GM23338 (cell line): ENCODE results near the gene UPK1A. TPM values are rescaled to one million over a fixed set of nuclear protein-coding genes. Genes with fewer than 3 reads are reported as not detected.

Experiments used
- ATAC-seq: fragments of 200-7000 bp; cut with Tn5 transposase; 3 replicates; pipeline ENCODE4 v1.9.1; 2020
- DNase-seq: peaks from one replicate; pipeline ENCODE4 v3.0.0-alpha.2; 2015; ENCODE audit warnings: low spot score
- H2AFZ ChIP-seq: fragments of 200-600 bp; sonication (generic); 2 replicates; pipeline ENCODE4 v1.8.0; 2016; ENCODE audit warnings: antibody characterized with exemption, mild to moderate bottlenecking, moderate library complexity
- H3F3A ChIP-seq: fragments of 200-600 bp; sonication (generic); replicated peaks from 2 replicates; pipeline ENCODE4 v1.8.0; 2017; ENCODE audit warnings: antibody characterized with exemption, mixed run types, low read depth
- H3K27ac ChIP-seq: fragments of 200-600 bp; sonication (generic); 2 replicates; pipeline ENCODE4 v1.6.1; 2016; ENCODE audit warnings: low read depth
- H3K27me3 ChIP-seq: fragments of 200-600 bp; sonication (generic); 2 replicates; pipeline ENCODE4 v1.8.0; 2016; ENCODE audit warnings: mild to moderate bottlenecking, mixed run types, moderate library complexity; ENCODE audit not compliant: insufficient read depth
- H3K36me3 ChIP-seq: fragments of 200-600 bp; sonication (generic); 2 replicates; pipeline ENCODE4 v1.8.0; 2016; ENCODE audit warnings: mild to moderate bottlenecking; ENCODE audit not compliant: insufficient read depth
- H3K4me1 ChIP-seq: fragments of 200-600 bp; sonication (generic); 2 replicates; pipeline ENCODE4 v1.8.0; 2016; ENCODE audit warnings: mild to moderate bottlenecking, moderate library complexity; ENCODE audit not compliant: insufficient read depth
- H3K4me2 ChIP-seq: fragments of 200-600 bp; sonication (generic); 2 replicates; pipeline ENCODE4 v1.7.1; 2017; ENCODE audit warnings: mixed run types
- H3K4me3 ChIP-seq: fragments of 200-600 bp; sonication (generic); 2 replicates; pipeline ENCODE4 v1.6.1; 2016; ENCODE audit warnings: mixed run types
- H3K79me2 ChIP-seq: fragments of 200-600 bp; sonication (generic); replicated peaks from 2 replicates; pipeline ENCODE4 v1.8.0; 2017; ENCODE audit warnings: mild to moderate bottlenecking; ENCODE audit not compliant: insufficient read depth
- H3K9me2 ChIP-seq: fragments of 200-600 bp; sonication (generic); 2 replicates; pipeline ENCODE4 v1.8.0; 2017; ENCODE audit not compliant: insufficient read depth
- H4K20me1 ChIP-seq: fragments of 200-600 bp; sonication (generic); replicated peaks from 2 replicates; pipeline ENCODE4 v1.8.0; 2017; ENCODE audit warnings: mild to moderate bottlenecking; ENCODE audit not compliant: insufficient read depth
- H3K27ac Mint-ChIP-seq: 2 replicates; pipeline ENCODE4 v1.8.0; 2020; ENCODE audit warnings: inconsistent platforms, mild to moderate bottlenecking, moderate library complexity, mixed read lengths
- H3K27me3 Mint-ChIP-seq: 3 replicates; pipeline ENCODE4 v1.8.0; 2022; ENCODE audit warnings: low read depth, mild to moderate bottlenecking, moderate library complexity, mixed read lengths, inconsistent platforms; ENCODE audit not compliant: insufficient read depth, poor library complexity
- H3K36me3 Mint-ChIP-seq: 3 replicates; pipeline ENCODE4 v1.8.0; 2021; ENCODE audit warnings: low read depth, mild to moderate bottlenecking, inconsistent platforms, moderate library complexity, mixed read lengths
- H3K4me1 Mint-ChIP-seq: 3 replicates; pipeline ENCODE4 v1.8.0; 2020; ENCODE audit warnings: mild to moderate bottlenecking, inconsistent platforms, mixed read lengths
- H3K4me3 Mint-ChIP-seq: 3 replicates; pipeline ENCODE4 v1.8.0; 2021; ENCODE audit warnings: moderate library complexity, mild to moderate bottlenecking, inconsistent platforms, mixed read lengths
- H3K9me3 Mint-ChIP-seq: 3 replicates; pipeline ENCODE4 v1.8.0; 2020; ENCODE audit warnings: moderate library complexity, mild to moderate bottlenecking, inconsistent platforms, mixed read lengths
- CREB1 ChIP-seq: fragments of 250-450 bp; sonication (Bioruptor Pico); IDR thresholded peaks from 2 replicates; pipeline ENCODE4 v1.5.0; 2020; ENCODE audit warnings: low read depth, mild to moderate bottlenecking, moderate library complexity
- EZH2 ChIP-seq: fragments of 200-600 bp; sonication (generic); IDR thresholded peaks from one replicate; pipeline ENCODE4 v1.8.0; 2017; ENCODE audit warnings: antibody characterized with exemption, mild to moderate bottlenecking, low read depth; ENCODE audit not compliant: unreplicated experiment
- EZH2phosphoT487 ChIP-seq: fragments of 200-600 bp; sonication (generic); IDR thresholded peaks from one replicate; pipeline ENCODE4 v1.8.1; 2018; ENCODE audit warnings: antibody characterized with exemption; ENCODE audit not compliant: unreplicated experiment
- JUNB ChIP-seq: IDR thresholded peaks from one replicate; pipeline ENCODE4 v1.6.1; 2016; ENCODE audit warnings: antibody characterized with exemption; ENCODE audit not compliant: unreplicated experiment
- NANOG ChIP-seq: IDR thresholded peaks from 2 replicates; pipeline ENCODE4 v1.6.1; 2016; ENCODE audit warnings: antibody characterized with exemption, borderline replicate concordance
- POLR2AphosphoS5 ChIP-seq: IDR thresholded peaks from 2 replicates; pipeline ENCODE4 v1.6.1; 2016; ENCODE audit warnings: antibody characterized with exemption, low read depth
- STAT1 ChIP-seq: IDR thresholded peaks from one replicate; pipeline ENCODE4 v1.6.1; 2016; ENCODE audit warnings: antibody characterized with exemption; ENCODE audit not compliant: unreplicated experiment
- ZNF114 ChIP-seq: fragments of 250-450 bp; sonication (Bioruptor Pico); IDR thresholded peaks from 2 replicates; pipeline ENCODE4 v1.5.0; 2020; ENCODE audit warnings: mild to moderate bottlenecking, moderate library complexity
- ZNF331 ChIP-seq: fragments of 250-450 bp; sonication (Bioruptor Pico); IDR thresholded peaks from 2 replicates; pipeline ENCODE4 v1.5.0; 2020; ENCODE audit warnings: low read depth, mild to moderate bottlenecking, moderate library complexity
- polyA plus RNA-seq: library from polyadenylated mRNA; unstranded; fragments of >200 nt; fragmentation: Nextera tagmentation; extraction: Ambion mirVana; gene quantifications from 2 replicates; pipeline ENCODE4 v1.2.1, GENCODE V29; 2016
- total RNA-seq: library from RNA; depleted of rRNA; stranded (reverse); fragments of >200 nt; shearing (Covaris generic); gene quantifications from 2 replicates; pipeline ENCODE4 v1.2.3, GENCODE V29; 2014
- TF ChIP-seq, protein P1 (sequence below), 2 experiments: fragments of 200-600 bp in 1 of 2; sonication (generic) in 1 of 2; conservative IDR thresholded peaks; 2 replicates each; pipeline versions ENCODE4 v1.5.1 to v1.6.1; 2016 to 2017; ENCODE audit warnings: antibody characterized with exemption in 2 of 2, low read depth in 2 of 2, mild to moderate bottlenecking in 2 of 2, moderate library complexity in 1 of 2
- TF ChIP-seq, protein P2 (sequence below): IDR thresholded peaks from 2 replicates; pipeline ENCODE4 v1.6.1; 2016; ENCODE audit warnings: antibody characterized with exemption
- TF ChIP-seq, protein P3 (sequence below): IDR thresholded peaks from one replicate; pipeline ENCODE4 v1.6.1; 2018; ENCODE audit warnings: antibody characterized with exemption; ENCODE audit not compliant: unreplicated experiment
- TF ChIP-seq, protein P4 (sequence below): fragments of 250-450 bp; sonication (Bioruptor Pico); IDR thresholded peaks from 2 replicates; pipeline ENCODE4 v1.5.0; 2020; ENCODE audit warnings: mild to moderate bottlenecking, moderate library complexity

Gene UPK1A
- total and polyA plus RNA-seq, 2 experiments from 2014 or later: 0.42 to 1.5 TPM

DNA sequence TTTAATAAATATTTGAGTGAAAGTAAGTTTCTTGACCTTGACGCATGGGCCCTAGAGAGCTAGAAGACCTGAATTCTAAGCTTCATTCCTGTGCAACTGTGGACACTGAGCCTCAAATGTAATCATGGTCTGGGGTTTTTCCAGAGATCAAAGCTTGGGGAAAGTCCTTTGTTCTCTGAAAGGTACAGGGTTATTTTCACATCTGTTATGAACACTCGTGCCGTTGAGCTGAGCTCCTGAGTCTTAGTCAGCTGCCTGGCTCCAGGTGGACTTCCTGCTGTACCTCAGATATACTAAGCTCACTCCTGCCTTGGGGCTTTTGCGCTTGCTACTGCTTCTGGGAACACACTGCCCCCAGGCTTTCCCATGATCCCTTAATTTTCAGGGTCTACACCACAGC, 30.5 kb downstream of the UPK1A start:
- DNase-seq: no peak
- no peak overlapping the region for H3K4me3 Mint-ChIP-seq
- H3K4me1 Mint-ChIP-seq: peaks cover 3% of the 10 kb centered on the region; the same call in 2 of the 3 replicates
- Histone ChIP-seq H3K27me3 (no peaks in the 10 kb centered on the region), H3K27ac (no peak overlapping the region), H3K4me3 (no peak overlapping the region), H3K9me2 (no peaks in the 10 kb centered on the region), H3K4me2 (no peak overlapping the region), H3K79me2 (no peaks in the 10 kb centered on the region), H4K20me1 (no peaks in the 10 kb centered on the region), H2AFZ (no peak overlapping the region), H3F3A (0 out of 2 replicates have a peak, but pooled peaks cover 2% of the 10 kb centered on the region), H3K4me1 (no peaks in the 10 kb centered on the region; the same call in 1 of the 2 replicates), H3K36me3 (no peaks in the 10 kb centered on the region)
- no peak overlapping the region for H3K27ac Mint-ChIP-seq
- no peaks in the 10 kb centered on the region for H3K27me3 Mint-ChIP-seq
- TF ChIP-seq ZNF114 (CRISPR knock-in tag) (no peak), ZNF331 (CRISPR knock-in tag) (no peak), JUNB (no peak), NANOG (no peak), CREB1 (CRISPR knock-in tag) (no peak), EZH2 (no peak), POLR2AphosphoS5 (no peak), STAT1 (no peak), EZH2phosphoT487 (no peak)
- TF ChIP-seq, protein P1, sequence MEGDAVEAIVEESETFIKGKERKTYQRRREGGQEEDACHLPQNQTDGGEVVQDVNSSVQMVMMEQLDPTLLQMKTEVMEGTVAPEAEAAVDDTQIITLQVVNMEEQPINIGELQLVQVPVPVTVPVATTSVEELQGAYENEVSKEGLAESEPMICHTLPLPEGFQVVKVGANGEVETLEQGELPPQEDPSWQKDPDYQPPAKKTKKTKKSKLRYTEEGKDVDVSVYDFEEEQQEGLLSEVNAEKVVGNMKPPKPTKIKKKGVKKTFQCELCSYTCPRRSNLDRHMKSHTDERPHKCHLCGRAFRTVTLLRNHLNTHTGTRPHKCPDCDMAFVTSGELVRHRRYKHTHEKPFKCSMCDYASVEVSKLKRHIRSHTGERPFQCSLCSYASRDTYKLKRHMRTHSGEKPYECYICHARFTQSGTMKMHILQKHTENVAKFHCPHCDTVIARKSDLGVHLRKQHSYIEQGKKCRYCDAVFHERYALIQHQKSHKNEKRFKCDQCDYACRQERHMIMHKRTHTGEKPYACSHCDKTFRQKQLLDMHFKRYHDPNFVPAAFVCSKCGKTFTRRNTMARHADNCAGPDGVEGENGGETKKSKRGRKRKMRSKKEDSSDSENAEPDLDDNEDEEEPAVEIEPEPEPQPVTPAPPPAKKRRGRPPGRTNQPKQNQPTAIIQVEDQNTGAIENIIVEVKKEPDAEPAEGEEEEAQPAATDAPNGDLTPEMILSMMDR (conservative IDR thresholded peaks at IDR 0.05; ENCODE audit: low read depth in 2 of 2): no peak
- TF ChIP-seq, protein P2, sequence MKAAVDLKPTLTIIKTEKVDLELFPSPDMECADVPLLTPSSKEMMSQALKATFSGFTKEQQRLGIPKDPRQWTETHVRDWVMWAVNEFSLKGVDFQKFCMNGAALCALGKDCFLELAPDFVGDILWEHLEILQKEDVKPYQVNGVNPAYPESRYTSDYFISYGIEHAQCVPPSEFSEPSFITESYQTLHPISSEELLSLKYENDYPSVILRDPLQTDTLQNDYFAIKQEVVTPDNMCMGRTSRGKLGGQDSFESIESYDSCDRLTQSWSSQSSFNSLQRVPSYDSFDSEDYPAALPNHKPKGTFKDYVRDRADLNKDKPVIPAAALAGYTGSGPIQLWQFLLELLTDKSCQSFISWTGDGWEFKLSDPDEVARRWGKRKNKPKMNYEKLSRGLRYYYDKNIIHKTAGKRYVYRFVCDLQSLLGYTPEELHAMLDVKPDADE: no peak
- TF ChIP-seq, protein P3, sequence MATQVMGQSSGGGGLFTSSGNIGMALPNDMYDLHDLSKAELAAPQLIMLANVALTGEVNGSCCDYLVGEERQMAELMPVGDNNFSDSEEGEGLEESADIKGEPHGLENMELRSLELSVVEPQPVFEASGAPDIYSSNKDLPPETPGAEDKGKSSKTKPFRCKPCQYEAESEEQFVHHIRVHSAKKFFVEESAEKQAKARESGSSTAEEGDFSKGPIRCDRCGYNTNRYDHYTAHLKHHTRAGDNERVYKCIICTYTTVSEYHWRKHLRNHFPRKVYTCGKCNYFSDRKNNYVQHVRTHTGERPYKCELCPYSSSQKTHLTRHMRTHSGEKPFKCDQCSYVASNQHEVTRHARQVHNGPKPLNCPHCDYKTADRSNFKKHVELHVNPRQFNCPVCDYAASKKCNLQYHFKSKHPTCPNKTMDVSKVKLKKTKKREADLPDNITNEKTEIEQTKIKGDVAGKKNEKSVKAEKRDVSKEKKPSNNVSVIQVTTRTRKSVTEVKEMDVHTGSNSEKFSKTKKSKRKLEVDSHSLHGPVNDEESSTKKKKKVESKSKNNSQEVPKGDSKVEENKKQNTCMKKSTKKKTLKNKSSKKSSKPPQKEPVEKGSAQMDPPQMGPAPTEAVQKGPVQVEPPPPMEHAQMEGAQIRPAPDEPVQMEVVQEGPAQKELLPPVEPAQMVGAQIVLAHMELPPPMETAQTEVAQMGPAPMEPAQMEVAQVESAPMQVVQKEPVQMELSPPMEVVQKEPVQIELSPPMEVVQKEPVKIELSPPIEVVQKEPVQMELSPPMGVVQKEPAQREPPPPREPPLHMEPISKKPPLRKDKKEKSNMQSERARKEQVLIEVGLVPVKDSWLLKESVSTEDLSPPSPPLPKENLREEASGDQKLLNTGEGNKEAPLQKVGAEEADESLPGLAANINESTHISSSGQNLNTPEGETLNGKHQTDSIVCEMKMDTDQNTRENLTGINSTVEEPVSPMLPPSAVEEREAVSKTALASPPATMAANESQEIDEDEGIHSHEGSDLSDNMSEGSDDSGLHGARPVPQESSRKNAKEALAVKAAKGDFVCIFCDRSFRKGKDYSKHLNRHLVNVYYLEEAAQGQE: no peak
- TF ChIP-seq, protein P4, sequence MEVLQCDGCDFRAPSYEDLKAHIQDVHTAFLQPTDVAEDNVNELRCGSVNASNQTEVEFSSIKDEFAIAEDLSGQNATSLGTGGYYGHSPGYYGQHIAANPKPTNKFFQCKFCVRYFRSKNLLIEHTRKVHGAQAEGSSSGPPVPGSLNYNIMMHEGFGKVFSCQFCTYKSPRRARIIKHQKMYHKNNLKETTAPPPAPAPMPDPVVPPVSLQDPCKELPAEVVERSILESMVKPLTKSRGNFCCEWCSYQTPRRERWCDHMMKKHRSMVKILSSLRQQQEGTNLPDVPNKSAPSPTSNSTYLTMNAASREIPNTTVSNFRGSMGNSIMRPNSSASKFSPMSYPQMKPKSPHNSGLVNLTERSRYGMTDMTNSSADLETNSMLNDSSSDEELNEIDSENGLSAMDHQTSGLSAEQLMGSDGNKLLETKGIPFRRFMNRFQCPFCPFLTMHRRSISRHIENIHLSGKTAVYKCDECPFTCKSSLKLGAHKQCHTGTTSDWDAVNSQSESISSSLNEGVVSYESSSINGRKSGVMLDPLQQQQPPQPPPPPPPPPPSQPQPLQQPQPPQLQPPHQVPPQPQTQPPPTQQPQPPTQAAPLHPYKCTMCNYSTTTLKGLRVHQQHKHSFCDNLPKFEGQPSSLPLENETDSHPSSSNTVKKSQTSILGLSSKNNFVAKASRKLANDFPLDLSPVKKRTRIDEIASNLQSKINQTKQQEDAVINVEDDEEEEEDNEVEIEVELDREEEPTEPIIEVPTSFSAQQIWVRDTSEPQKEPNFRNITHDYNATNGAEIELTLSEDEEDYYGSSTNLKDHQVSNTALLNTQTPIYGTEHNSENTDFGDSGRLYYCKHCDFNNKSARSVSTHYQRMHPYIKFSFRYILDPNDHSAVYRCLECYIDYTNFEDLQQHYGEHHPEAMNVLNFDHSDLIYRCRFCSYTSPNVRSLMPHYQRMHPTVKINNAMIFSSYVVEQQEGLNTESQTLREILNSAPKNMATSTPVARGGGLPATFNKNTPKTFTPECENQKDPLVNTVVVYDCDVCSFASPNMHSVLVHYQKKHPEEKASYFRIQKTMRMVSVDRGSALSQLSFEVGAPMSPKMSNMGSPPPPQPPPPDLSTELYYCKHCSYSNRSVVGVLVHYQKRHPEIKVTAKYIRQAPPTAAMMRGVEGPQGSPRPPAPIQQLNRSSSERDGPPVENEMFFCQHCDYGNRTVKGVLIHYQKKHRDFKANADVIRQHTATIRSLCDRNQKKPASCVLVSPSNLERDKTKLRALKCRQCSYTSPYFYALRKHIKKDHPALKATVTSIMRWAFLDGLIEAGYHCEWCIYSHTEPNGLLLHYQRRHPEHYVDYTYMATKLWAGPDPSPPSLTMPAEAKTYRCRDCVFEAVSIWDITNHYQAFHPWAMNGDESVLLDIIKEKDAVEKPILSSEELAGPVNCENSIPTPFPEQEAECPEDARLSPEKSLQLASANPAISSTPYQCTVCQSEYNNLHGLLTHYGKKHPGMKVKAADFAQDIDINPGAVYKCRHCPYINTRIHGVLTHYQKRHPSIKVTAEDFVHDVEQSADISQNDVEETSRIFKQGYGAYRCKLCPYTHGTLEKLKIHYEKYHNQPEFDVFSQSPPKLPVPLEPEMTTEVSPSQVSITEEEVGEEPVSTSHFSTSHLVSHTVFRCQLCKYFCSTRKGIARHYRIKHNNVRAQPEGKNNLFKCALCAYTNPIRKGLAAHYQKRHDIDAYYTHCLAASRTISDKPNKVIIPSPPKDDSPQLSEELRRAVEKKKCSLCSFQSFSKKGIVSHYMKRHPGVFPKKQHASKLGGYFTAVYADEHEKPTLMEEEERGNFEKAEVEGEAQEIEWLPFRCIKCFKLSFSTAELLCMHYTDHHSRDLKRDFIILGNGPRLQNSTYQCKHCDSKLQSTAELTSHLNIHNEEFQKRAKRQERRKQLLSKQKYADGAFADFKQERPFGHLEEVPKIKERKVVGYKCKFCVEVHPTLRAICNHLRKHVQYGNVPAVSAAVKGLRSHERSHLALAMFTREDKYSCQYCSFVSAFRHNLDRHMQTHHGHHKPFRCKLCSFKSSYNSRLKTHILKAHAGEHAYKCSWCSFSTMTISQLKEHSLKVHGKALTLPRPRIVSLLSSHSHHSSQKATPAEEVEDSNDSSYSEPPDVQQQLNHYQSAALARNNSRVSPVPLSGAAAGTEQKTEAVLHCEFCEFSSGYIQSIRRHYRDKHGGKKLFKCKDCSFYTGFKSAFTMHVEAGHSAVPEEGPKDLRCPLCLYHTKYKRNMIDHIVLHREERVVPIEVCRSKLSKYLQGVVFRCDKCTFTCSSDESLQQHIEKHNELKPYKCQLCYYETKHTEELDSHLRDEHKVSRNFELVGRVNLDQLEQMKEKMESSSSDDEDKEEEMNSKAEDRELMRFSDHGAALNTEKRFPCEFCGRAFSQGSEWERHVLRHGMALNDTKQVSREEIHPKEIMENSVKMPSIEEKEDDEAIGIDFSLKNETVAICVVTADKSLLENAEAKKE (CRISPR knock-in tag): no peak
- no peaks in the 10 kb centered on the region for H3K36me3 Mint-ChIP-seq
- no peaks in the 10 kb centered on the region for H3K9me3 Mint-ChIP-seq
- no peak for ATAC-seq
